ENCODE data around the gene F2RL2.

Gene F2RL2

GRCh38 chr5:76622973-76623596 is at the start of gene F2RL2:
Gene F2RL2, minus strand, starts transcription at chr5:76623403. Its CDS starts 173 bp downstream, at chr5:76623230.
- DNase-seq = peak in 1 of 2 experiments; percentile 2

GRCh38 chr5:76672242-76672641 is 49.0 kb upstream of the F2RL2 start:
- no peak for DNase-seq

GRCh38 chr5:76670508-76670907 is 47.3 kb upstream of the F2RL2 start:
- no peak for DNase-seq

GRCh38 chr5:76669245-76669644 is 46.0 kb upstream of the F2RL2 start:
- DNase-seq = no peak

- no peak for DNase-seq
These were observed 44.3 kb upstream of the F2RL2 start for GRCh38 chr5:76667495-76667894.

GRCh38 chr5:76664079-76664478 is 40.9 kb upstream of the F2RL2 start:
- no peak for DNase-seq

GRCh38 chr5:76663573-76663972 is 40.4 kb upstream of the F2RL2 start:
- no peak for DNase-seq

GRCh38 chr5:76662521-76662920 is 39.3 kb upstream of the F2RL2 start:
- DNase-seq = no peak

- DNase-seq = no peak
These were observed 37.2 kb upstream of the F2RL2 start for GRCh38 chr5:76660360-76660759.

- DNase-seq = no peak
These were observed 34.6 kb upstream of the F2RL2 start for GRCh38 chr5:76657683-76658311.

GRCh38 chr5:76657091-76657490 is 33.9 kb upstream of the F2RL2 start:
- DNase-seq = no peak

- no peak for DNase-seq
These were observed 29.7 kb upstream of the F2RL2 start for GRCh38 chr5:76652809-76653414.

- DNase-seq = no peak
These were observed 25.9 kb upstream of the F2RL2 start for GRCh38 chr5:76649140-76649539.

GRCh38 chr5:76643371-76643770 is 20.2 kb upstream of the F2RL2 start:
- DNase-seq = no peak

- DNase-seq = no peak
These were observed 19.3 kb upstream of the F2RL2 start for GRCh38 chr5:76642390-76643040.

GRCh38 chr5:76641514-76642120 is 18.4 kb upstream of the F2RL2 start:
- DNase-seq = peak; percentile 20 to 26

- DNase-seq = no peak
These were observed 15.3 kb upstream of the F2RL2 start for GRCh38 chr5:76638479-76638878.

- DNase-seq = no peak
These were observed 14.3 kb upstream of the F2RL2 start for GRCh38 chr5:76637490-76637889.

GRCh38 chr5:76634661-76635060 is 11.5 kb upstream of the F2RL2 start:
- no peak for DNase-seq

GRCh38 chr5:76626738-76627137 is 3.5 kb upstream of the F2RL2 start:
- no peak for DNase-seq

GRCh38 chr5:76625087-76625815 is 2.0 kb upstream of the F2RL2 start:
- no peak for DNase-seq

GRCh38 chr5:76622076-76622475 is 1.1 kb downstream of the F2RL2 start:
- DNase-seq = no peak

GRCh38 chr5:76620166-76620565 is 3.0 kb downstream of the F2RL2 start:
- DNase-seq = no peak

All from SHP77 (cell line).